Pons (tissue), 1 donor: ENCODE measurements around the gene AHCY.
A peak's percentile ranks its signal among the peaks of the same experiment; 100 is the strongest.
"Not testable (repeated sequence)": the region's sequence is repeated elsewhere in the genome, so short reads cannot be mapped to it uniquely, and the experiment has no call there.

Experiments
- DNase-seq: peaks from one replicate; pipeline ENCODE4 v3.0.0-alpha.2; 2016; ENCODE audit warnings: low spot score

Gene AHCY

GRCh38 chr20:34302723-34303533 lies at the start of gene AHCY:
Gene AHCY, minus strand, starts transcription at chr20:34303355. Its CDS starts 85 bp downstream, at chr20:34303270.
- DNase-seq: peak; percentile 94

GRCh38 chr20:34350095-34350494 lies 46.9 kb upstream of the AHCY start:
- DNase-seq: no peak

- DNase-seq: no peak
Measured at GRCh38 chr20:34347571-34347970, 44.4 kb upstream of the AHCY start.

GRCh38 chr20:34346533-34346865 lies 43.3 kb upstream of the AHCY start:
- DNase-seq: not testable (repeated sequence)

GRCh38 chr20:34345839-34346532 lies 42.8 kb upstream of the AHCY start:
- DNase-seq: not testable (repeated sequence)

GRCh38 chr20:34345402-34345736 lies 42.2 kb upstream of the AHCY start:
- DNase-seq: no peak

GRCh38 chr20:34344238-34344637 lies 41.1 kb upstream of the AHCY start:
- DNase-seq: no peak

GRCh38 chr20:34343458-34344211 lies 40.5 kb upstream of the AHCY start:
- DNase-seq: no peak

GRCh38 chr20:34341199-34341598 lies 38.0 kb upstream of the AHCY start:
- DNase-seq: not testable (repeated sequence)

GRCh38 chr20:34340726-34341125 lies 37.6 kb upstream of the AHCY start:
- not testable (repeated sequence) for DNase-seq

- no peak for DNase-seq
Measured at GRCh38 chr20:34337982-34338726, 35.0 kb upstream of the AHCY start.

- no peak for DNase-seq
Measured at GRCh38 chr20:34337544-34337943, 34.4 kb upstream of the AHCY start.

- peak; percentile 99 for DNase-seq
Measured at GRCh38 chr20:34334654-34335407, 31.7 kb upstream of the AHCY start.

- DNase-seq: no peak
Measured at GRCh38 chr20:34333786-34334185, 30.6 kb upstream of the AHCY start.

- DNase-seq: no peak
Measured at GRCh38 chr20:34332262-34332920, 29.2 kb upstream of the AHCY start.

GRCh38 chr20:34331838-34332237 lies 28.7 kb upstream of the AHCY start:
- DNase-seq: no peak

- DNase-seq: not testable (repeated sequence)
Measured at GRCh38 chr20:34330861-34331544, 27.8 kb upstream of the AHCY start.

- no peak for DNase-seq
Measured at GRCh38 chr20:34328928-34329677, 25.9 kb upstream of the AHCY start.

GRCh38 chr20:34328207-34328606 lies 25.1 kb upstream of the AHCY start:
- DNase-seq: not testable (repeated sequence)
